HEK293 (cell line): Measurements from ENCODE around the gene ARMC12.

Experiments used
- EGR2 ChIP-seq: fragments of 450-650 bp; formaldehyde crosslinking; IDR thresholded peaks from 2 replicates; pipeline ENCODE4 v1.5.1; 2016; ENCODE audit warnings: low read depth, missing biosample characterization, missing genetic modification characterization
- GLIS2 ChIP-seq: fragments of 450-650 bp; formaldehyde crosslinking; IDR thresholded peaks from 2 replicates; pipeline ENCODE4 v1.5.1; 2016; ENCODE audit warnings: missing biosample characterization, missing genetic modification characterization
- KLF8 ChIP-seq: fragments of 450-650 bp; formaldehyde crosslinking; IDR thresholded peaks from 2 replicates; pipeline ENCODE4 v1.5.1; 2016; ENCODE audit warnings: missing biosample characterization, missing genetic modification characterization
- KLF9 ChIP-seq: fragments of 450-650 bp; formaldehyde crosslinking; IDR thresholded peaks from 2 replicates; pipeline ENCODE4 v1.5.1; 2016; ENCODE audit warnings: missing biosample characterization, missing genetic modification characterization, low read depth
- SCRT2 ChIP-seq: fragments of 450-650 bp; formaldehyde crosslinking; IDR thresholded peaks from 2 replicates; pipeline ENCODE4 v1.5.1; 2016; ENCODE audit warnings: missing biosample characterization, missing genetic modification characterization
- SP2 ChIP-seq: fragments of 450-650 bp; formaldehyde crosslinking; IDR thresholded peaks from 2 replicates; pipeline ENCODE4 v1.5.1; 2016; ENCODE audit warnings: missing biosample characterization, missing genetic modification characterization
- SP3 ChIP-seq: fragments of 450-650 bp; formaldehyde crosslinking; IDR thresholded peaks from 2 replicates; pipeline ENCODE4 v1.5.1; 2016; ENCODE audit warnings: missing biosample characterization, missing genetic modification characterization
- SP7 ChIP-seq: fragments of 450-650 bp; formaldehyde crosslinking; IDR thresholded peaks from 2 replicates; pipeline ENCODE4 v1.5.1; 2016; ENCODE audit warnings: missing biosample characterization, missing genetic modification characterization
- TRIM28 ChIP-seq: IDR thresholded peaks from 2 replicates; pipeline ENCODE4 v1.6.1; 2011; ENCODE audit warnings: low read length, control low read depth, borderline replicate concordance
- ZBTB20 ChIP-seq: fragments of 450-650 bp; formaldehyde crosslinking; IDR thresholded peaks from 2 replicates; pipeline ENCODE4 v1.5.1; 2016; ENCODE audit warnings: missing biosample characterization, missing genetic modification characterization
- ZBTB26 ChIP-seq: fragments of 450-650 bp; formaldehyde crosslinking; optimal IDR thresholded peaks from 2 replicates; pipeline ENCODE3; 2016; ENCODE audit warnings: missing biosample characterization, mild to moderate bottlenecking, missing genetic modification characterization
- ZEB2 ChIP-seq: fragments of 450-650 bp; formaldehyde crosslinking; IDR thresholded peaks from 2 replicates; pipeline ENCODE4 v1.5.1; 2016; ENCODE audit warnings: missing biosample characterization, missing genetic modification characterization
- ZFHX2 ChIP-seq: fragments of 450-650 bp; formaldehyde crosslinking; conservative IDR thresholded peaks from 2 replicates; pipeline ENCODE4 v1.5.1; 2016; ENCODE audit warnings: missing biosample characterization, missing genetic modification characterization
- ZFP37 ChIP-seq: fragments of 450-650 bp; formaldehyde crosslinking; IDR thresholded peaks from 2 replicates; pipeline ENCODE4 v1.5.1; 2016; ENCODE audit warnings: missing biosample characterization, missing genetic modification characterization
- ZNF146 ChIP-seq: fragments of 450-650 bp; formaldehyde crosslinking; IDR thresholded peaks from 2 replicates; pipeline ENCODE4 v1.5.1; 2016; ENCODE audit warnings: missing biosample characterization, missing genetic modification characterization
- ZNF184 ChIP-seq: fragments of 450-650 bp; IDR thresholded peaks from 2 replicates; pipeline ENCODE4 v1.5.1; 2018; ENCODE audit warnings: missing biosample characterization, mild to moderate bottlenecking, missing genetic modification characterization
- ZNF2 ChIP-seq: fragments of 450-650 bp; formaldehyde crosslinking; IDR thresholded peaks from 2 replicates; pipeline ENCODE4 v1.5.1; 2016; ENCODE audit warnings: missing biosample characterization, missing genetic modification characterization
- ZNF23 ChIP-seq: fragments of 450-650 bp; formaldehyde crosslinking; IDR thresholded peaks from 2 replicates; pipeline ENCODE4 v1.5.1; 2016; ENCODE audit warnings: missing biosample characterization, missing genetic modification characterization, borderline replicate concordance
- ZNF239 ChIP-seq: fragments of 450-650 bp; formaldehyde crosslinking; IDR thresholded peaks from 2 replicates; pipeline ENCODE4 v1.5.1; 2016; ENCODE audit warnings: missing biosample characterization, missing genetic modification characterization
- ZNF335 ChIP-seq: fragments of 450-650 bp; formaldehyde crosslinking; conservative IDR thresholded peaks from 2 replicates; pipeline ENCODE4 v1.5.1; 2016; ENCODE audit warnings: missing biosample characterization, missing genetic modification characterization
- ZNF341 ChIP-seq: fragments of 450-650 bp; formaldehyde crosslinking; IDR thresholded peaks from 2 replicates; pipeline ENCODE4; 2016; ENCODE audit warnings: low read depth, missing biosample characterization, missing genetic modification characterization
- ZNF394 ChIP-seq: fragments of 450-650 bp; formaldehyde crosslinking; IDR thresholded peaks from 2 replicates; pipeline ENCODE4 v1.5.1; 2016; ENCODE audit warnings: missing biosample characterization, missing genetic modification characterization, mild to moderate bottlenecking, moderate library complexity, borderline replicate concordance
- ZNF426 ChIP-seq: fragments of 450-650 bp; formaldehyde crosslinking; IDR thresholded peaks from 2 replicates; pipeline ENCODE4 v1.5.1; 2017; ENCODE audit warnings: missing biosample characterization, missing genetic modification characterization, mild to moderate bottlenecking, inconsistent platforms, moderate library complexity
- ZNF629 ChIP-seq: fragments of 450-650 bp; formaldehyde crosslinking; IDR thresholded peaks from 2 replicates; pipeline ENCODE4 v1.5.1; 2017; ENCODE audit warnings: missing biosample characterization, missing genetic modification characterization
- ZNF660 ChIP-seq: fragments of 450-650 bp; IDR thresholded peaks from 2 replicates; pipeline ENCODE4 v1.5.1; 2018; ENCODE audit warnings: missing biosample characterization, mild to moderate bottlenecking, missing genetic modification characterization
- ZNF777 ChIP-seq: fragments of 450-650 bp; formaldehyde crosslinking; IDR thresholded peaks from 2 replicates; pipeline ENCODE4 v1.5.1; 2017; ENCODE audit warnings: missing biosample characterization, missing genetic modification characterization, borderline replicate concordance
- TF ChIP-seq, protein P1 (sequence below): fragments of 450-650 bp; formaldehyde crosslinking; IDR thresholded peaks from 2 replicates; pipeline ENCODE4 v1.5.1; 2016; ENCODE audit warnings: missing biosample characterization, missing genetic modification characterization
- TF ChIP-seq, protein P2 (sequence below): fragments of 450-650 bp; formaldehyde crosslinking; IDR thresholded peaks from 2 replicates; pipeline ENCODE4 v1.5.1; 2017; ENCODE audit warnings: missing biosample characterization, missing genetic modification characterization
- TF ChIP-seq, protein P3 (sequence below): fragments of 450-650 bp; formaldehyde crosslinking; IDR thresholded peaks from 2 replicates; pipeline ENCODE4 v1.5.1; 2017; ENCODE audit warnings: missing biosample characterization, missing genetic modification characterization
- TF ChIP-seq, protein P4 (sequence below): fragments of 450-650 bp; formaldehyde crosslinking; IDR thresholded peaks from 2 replicates; pipeline ENCODE4 v1.5.1; 2016; ENCODE audit warnings: missing biosample characterization, missing genetic modification characterization

ARMC12 gene

GRCh38 chr6:35687658-35688604 lies 48.9 kb upstream of the ARMC12 start (continued):
- TF ChIP-seq ZNF239 (no peak), ZEB2 (peak; percentile 94), ZBTB20 (tag by site-specific recombination) (peak; percentile 72), SCRT2 (tag by site-specific recombination) (peak; percentile 99), ZNF426 (tag by site-specific recombination) (no peak), ZNF394 (peak; percentile 28; the same call in 1 of the 2 replicates), ZNF23 (tag by site-specific recombination) (no peak), ZNF660 (0 out of 2 replicates have a peak, but pooled peaks have one; percentile 22), SP3 (tag by site-specific recombination) (peak; percentile 34; the same call in 1 of the 2 replicates), EGR2 (tag by site-specific recombination) (peak; percentile 64), SP2 (tag by site-specific recombination) (peak; percentile 34), KLF9 (tag by site-specific recombination) (0 out of 2 replicates have a peak, but pooled peaks have one; percentile 30), KLF8 (tag by site-specific recombination) (peak; percentile 55; the same call in 1 of the 2 replicates), GLIS2 (no peak), ZNF2 (tag by site-specific recombination) (peak; percentile 88; the same call in 1 of the 2 replicates), ZNF777 (tag by site-specific recombination) (peak; percentile 72; the same call in 1 of the 2 replicates), TRIM28 (peak; percentile 41; the same call in 1 of the 2 replicates), ZFHX2 (tag by site-specific recombination) (peak; percentile 89), ZFP37 (peak; percentile 81; the same call in 1 of the 2 replicates), ZNF146 (no peak), ZNF629 (tag by site-specific recombination) (0 out of 2 replicates have a peak, but pooled peaks have one; percentile 26), ZNF341 (tag by site-specific recombination) (peak; percentile 55), ZNF335 (tag by site-specific recombination) (peak; percentile 83), SP7 (tag by site-specific recombination) (0 out of 2 replicates have a peak, but pooled peaks have one; percentile 48), ZBTB26 (tag by site-specific recombination) (peak; percentile 79), ZNF184 (tag by site-specific recombination) (0 out of 2 replicates have a peak, but pooled peaks have one; percentile 42)
- TF ChIP-seq, protein P1, sequence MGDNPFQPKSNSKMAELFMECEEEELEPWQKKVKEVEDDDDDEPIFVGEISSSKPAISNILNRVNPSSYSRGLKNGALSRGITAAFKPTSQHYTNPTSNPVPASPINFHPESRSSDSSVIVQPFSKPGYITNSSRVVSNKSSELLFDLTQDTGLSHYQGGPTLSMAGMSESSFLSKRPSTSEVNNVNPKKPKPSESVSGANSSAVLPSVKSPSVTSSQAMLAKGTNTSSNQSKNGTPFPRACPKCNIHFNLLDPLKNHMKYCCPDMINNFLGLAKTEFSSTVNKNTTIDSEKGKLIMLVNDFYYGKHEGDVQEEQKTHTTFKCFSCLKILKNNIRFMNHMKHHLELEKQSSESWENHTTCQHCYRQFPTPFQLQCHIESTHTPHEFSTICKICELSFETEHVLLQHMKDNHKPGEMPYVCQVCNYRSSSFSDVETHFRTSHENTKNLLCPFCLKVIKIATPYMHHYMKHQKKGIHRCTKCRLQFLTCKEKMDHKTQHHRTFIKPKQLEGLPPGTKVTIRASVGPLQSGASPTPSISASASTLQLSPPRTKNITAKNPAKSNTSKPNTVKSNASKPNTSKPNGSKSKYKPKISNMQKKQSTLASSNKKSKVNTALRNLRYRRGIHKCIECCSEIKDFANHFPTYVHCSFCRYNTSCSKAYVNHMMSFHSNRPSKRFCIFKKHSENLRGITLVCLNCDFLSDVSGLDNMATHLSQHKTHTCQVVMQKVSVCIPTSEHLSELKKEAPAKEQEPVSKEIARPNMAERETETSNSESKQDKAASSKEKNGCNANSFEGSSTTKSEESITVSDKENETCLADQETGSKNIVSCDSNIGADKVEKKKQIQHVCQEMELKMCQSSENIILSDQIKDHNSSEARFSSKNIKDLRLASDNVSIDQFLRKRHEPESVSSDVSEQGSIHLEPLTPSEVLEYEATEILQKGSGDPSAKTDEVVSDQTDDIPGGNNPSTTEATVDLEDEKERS (tag by site-specific recombination): no peak
- TF ChIP-seq, protein P2, sequence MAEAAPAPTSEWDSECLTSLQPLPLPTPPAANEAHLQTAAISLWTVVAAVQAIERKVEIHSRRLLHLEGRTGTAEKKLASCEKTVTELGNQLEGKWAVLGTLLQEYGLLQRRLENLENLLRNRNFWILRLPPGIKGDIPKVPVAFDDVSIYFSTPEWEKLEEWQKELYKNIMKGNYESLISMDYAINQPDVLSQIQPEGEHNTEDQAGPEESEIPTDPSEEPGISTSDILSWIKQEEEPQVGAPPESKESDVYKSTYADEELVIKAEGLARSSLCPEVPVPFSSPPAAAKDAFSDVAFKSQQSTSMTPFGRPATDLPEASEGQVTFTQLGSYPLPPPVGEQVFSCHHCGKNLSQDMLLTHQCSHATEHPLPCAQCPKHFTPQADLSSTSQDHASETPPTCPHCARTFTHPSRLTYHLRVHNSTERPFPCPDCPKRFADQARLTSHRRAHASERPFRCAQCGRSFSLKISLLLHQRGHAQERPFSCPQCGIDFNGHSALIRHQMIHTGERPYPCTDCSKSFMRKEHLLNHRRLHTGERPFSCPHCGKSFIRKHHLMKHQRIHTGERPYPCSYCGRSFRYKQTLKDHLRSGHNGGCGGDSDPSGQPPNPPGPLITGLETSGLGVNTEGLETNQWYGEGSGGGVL (tag by site-specific recombination): peak; percentile 40; the same call in 1 of the 2 replicates
- TF ChIP-seq, protein P3, sequence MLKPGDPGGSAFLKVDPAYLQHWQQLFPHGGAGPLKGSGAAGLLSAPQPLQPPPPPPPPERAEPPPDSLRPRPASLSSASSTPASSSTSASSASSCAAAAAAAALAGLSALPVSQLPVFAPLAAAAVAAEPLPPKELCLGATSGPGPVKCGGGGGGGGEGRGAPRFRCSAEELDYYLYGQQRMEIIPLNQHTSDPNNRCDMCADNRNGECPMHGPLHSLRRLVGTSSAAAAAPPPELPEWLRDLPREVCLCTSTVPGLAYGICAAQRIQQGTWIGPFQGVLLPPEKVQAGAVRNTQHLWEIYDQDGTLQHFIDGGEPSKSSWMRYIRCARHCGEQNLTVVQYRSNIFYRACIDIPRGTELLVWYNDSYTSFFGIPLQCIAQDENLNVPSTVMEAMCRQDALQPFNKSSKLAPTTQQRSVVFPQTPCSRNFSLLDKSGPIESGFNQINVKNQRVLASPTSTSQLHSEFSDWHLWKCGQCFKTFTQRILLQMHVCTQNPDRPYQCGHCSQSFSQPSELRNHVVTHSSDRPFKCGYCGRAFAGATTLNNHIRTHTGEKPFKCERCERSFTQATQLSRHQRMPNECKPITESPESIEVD (tag by site-specific recombination): no peak
- TF ChIP-seq, protein P4, sequence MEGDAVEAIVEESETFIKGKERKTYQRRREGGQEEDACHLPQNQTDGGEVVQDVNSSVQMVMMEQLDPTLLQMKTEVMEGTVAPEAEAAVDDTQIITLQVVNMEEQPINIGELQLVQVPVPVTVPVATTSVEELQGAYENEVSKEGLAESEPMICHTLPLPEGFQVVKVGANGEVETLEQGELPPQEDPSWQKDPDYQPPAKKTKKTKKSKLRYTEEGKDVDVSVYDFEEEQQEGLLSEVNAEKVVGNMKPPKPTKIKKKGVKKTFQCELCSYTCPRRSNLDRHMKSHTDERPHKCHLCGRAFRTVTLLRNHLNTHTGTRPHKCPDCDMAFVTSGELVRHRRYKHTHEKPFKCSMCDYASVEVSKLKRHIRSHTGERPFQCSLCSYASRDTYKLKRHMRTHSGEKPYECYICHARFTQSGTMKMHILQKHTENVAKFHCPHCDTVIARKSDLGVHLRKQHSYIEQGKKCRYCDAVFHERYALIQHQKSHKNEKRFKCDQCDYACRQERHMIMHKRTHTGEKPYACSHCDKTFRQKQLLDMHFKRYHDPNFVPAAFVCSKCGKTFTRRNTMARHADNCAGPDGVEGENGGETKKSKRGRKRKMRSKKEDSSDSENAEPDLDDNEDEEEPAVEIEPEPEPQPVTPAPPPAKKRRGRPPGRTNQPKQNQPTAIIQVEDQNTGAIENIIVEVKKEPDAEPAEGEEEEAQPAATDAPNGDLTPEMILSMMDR (tag by site-specific recombination): peak; percentile 49; the same call in 1 of the 2 replicates
